Type B pancreatic cell (in vitro differentiated cells): ENCODE data around the gene NCR3LG1. TPM values are rescaled to one million over a fixed set of nuclear protein-coding genes. Genes with fewer than 3 reads are reported as not detected.

Source experiments
- DNase-seq: peaks from one replicate; pipeline ENCODE4 v3.0.0; 2021; ENCODE audit warnings: mixed read lengths; ENCODE audit not compliant: unreplicated experiment; ENCODE audit errors: extremely low spot score
- H3K27ac Mint-ChIP-seq: 2 replicates; pipeline ENCODE4 v1.8.0; 2021; ENCODE audit warnings: mild to moderate bottlenecking, mixed read lengths
- H3K27me3 Mint-ChIP-seq: 2 replicates; pipeline ENCODE4 v1.8.0; 2021; ENCODE audit warnings: mixed read lengths
- H3K36me3 Mint-ChIP-seq: 2 replicates; pipeline ENCODE4 v1.8.0; 2021; ENCODE audit warnings: mixed read lengths
- H3K4me1 Mint-ChIP-seq: one replicate; pipeline ENCODE4 v1.8.0; 2021; ENCODE audit warnings: mixed read lengths; ENCODE audit not compliant: unreplicated experiment
- H3K4me3 Mint-ChIP-seq: 2 replicates; pipeline ENCODE4 v1.8.0; 2021; ENCODE audit warnings: mild to moderate bottlenecking, mixed read lengths
- H3K9me3 Mint-ChIP-seq: 2 replicates; pipeline ENCODE4 v1.8.0; 2021; ENCODE audit warnings: mixed read lengths
- CTCF ChIP-seq: fragments of 200-600 bp; sonication (generic); conservative IDR thresholded peaks from 2 replicates; pipeline ENCODE4 v1.5.0; 2021; ENCODE audit warnings: antibody characterized with exemption, mild to moderate bottlenecking
- total RNA-seq: library from RNA; stranded (reverse); gene quantifications from 2 replicates; pipeline ENCODE4 v1.2.1, GENCODE V29; 2021; ENCODE audit warnings: low replicate concordance

Gene NCR3LG1
- total RNA-seq, 1 donor from 2014 or later: 6.0 TPM

GRCh38 chr11:17386331-17387084, 34.9 kb downstream of the NCR3LG1 start:
- Mint-ChIP-seq H3K9me3 (no peaks in the 10 kb centered on the region), H3K36me3 (no peaks in the 10 kb centered on the region), H3K27ac (peak overlapping the region; percentile 43), H3K4me1 (no peaks in the 10 kb centered on the region), H3K27me3 (peaks cover 12% of the 10 kb centered on the region), H3K4me3 (peak overlapping the region; percentile 78)
- no peak for DNase-seq
- TF ChIP-seq CTCF: peak; percentile 74

GRCh38 chr11:17387254-17387653, 35.7 kb downstream of the NCR3LG1 start:
- Mint-ChIP-seq H3K9me3 (no peaks in the 10 kb centered on the region), H3K4me3 (peak overlapping the region; percentile 78), H3K27me3 (peaks cover 12% of the 10 kb centered on the region), H3K4me1 (no peaks in the 10 kb centered on the region), H3K27ac (peak overlapping the region; percentile 18), H3K36me3 (no peaks in the 10 kb centered on the region)
- TF ChIP-seq CTCF: no peak
- DNase-seq: no peak

GRCh38 chr11:17387811-17388210, 36.2 kb downstream of the NCR3LG1 start:
- no peaks in the 10 kb centered on the region for H3K36me3 Mint-ChIP-seq
- H3K27ac Mint-ChIP-seq: no peak overlapping the region
- H3K4me3 Mint-ChIP-seq: peak overlapping the region; percentile 79
- TF ChIP-seq CTCF: no peak
- H3K4me1 Mint-ChIP-seq: no peaks in the 10 kb centered on the region
- no peak for DNase-seq
- no peaks in the 10 kb centered on the region for H3K9me3 Mint-ChIP-seq
- peaks cover 12% of the 10 kb centered on the region for H3K27me3 Mint-ChIP-seq

GRCh38 chr11:17388609-17389210, 37.1 kb downstream of the NCR3LG1 start, which contains the start of gene KCNJ11:
Gene KCNJ11, minus strand, starts transcription at chr11:17388659. Its CDS starts 568 bp downstream, at chr11:17388091.
- Mint-ChIP-seq H3K36me3 (no peaks in the 10 kb centered on the region), H3K4me1 (no peaks in the 10 kb centered on the region), H3K27me3 (peaks cover 12% of the 10 kb centered on the region), H3K27ac (peak within 1 kb of the TSS; percentile 34), H3K4me3 (peak within 1 kb of the TSS; percentile 84), H3K9me3 (no peaks in the 10 kb centered on the region)
- no peak for TF ChIP-seq CTCF
- no peak for DNase-seq

GRCh38 chr11:17389211-17389956, 37.8 kb downstream of the NCR3LG1 start:
- Mint-ChIP-seq H3K4me1 (no peaks in the 10 kb centered on the region), H3K27ac (peak overlapping the region; percentile 34)
- TF ChIP-seq CTCF: peak; percentile 92

More at GRCh38 chr11:17389211-17389956, 37.8 kb downstream of the NCR3LG1 start:
- Mint-ChIP-seq H3K27me3 (peaks cover 12% of the 10 kb centered on the region), H3K4me3 (peak overlapping the region; percentile 84), H3K9me3 (no peaks in the 10 kb centered on the region), H3K36me3 (no peaks in the 10 kb centered on the region)
- peak; percentile 86 for DNase-seq
